HG02870 (cell line): ENCODE results near the gene FOXN1.
"Not testable (repeated sequence)": the region's sequence is repeated elsewhere in the genome, so short reads cannot be mapped to it uniquely, and the experiment has no call there.

ENCODE experiments used
- ATAC-seq: cut with Tn5 transposase; IDR thresholded peaks from one replicate; pipeline ENCODE4 v1.9.1; 2021; ENCODE audit warnings: mild to moderate bottlenecking, moderate library complexity; ENCODE audit not compliant: unreplicated experiment

FOXN1 gene

GRCh38 chr17:28572259-28573039 lies 66.3 kb downstream of the FOXN1 start:
- no peak for ATAC-seq

- no peak for ATAC-seq
These were observed 66.9 kb downstream of the FOXN1 start for GRCh38 chr17:28573040-28573380.

GRCh38 chr17:28573521-28573920 lies 67.4 kb downstream of the FOXN1 start:
- ATAC-seq, result no peak

GRCh38 chr17:28573966-28574480 lies 67.9 kb downstream of the FOXN1 start:
- no peak for ATAC-seq

GRCh38 chr17:28574526-28574925 lies 68.4 kb downstream of the FOXN1 start:
- no peak for ATAC-seq

GRCh38 chr17:28575126-28575795 lies 69.1 kb downstream of the FOXN1 start:
- ATAC-seq, result no peak

GRCh38 chr17:28576016-28576415 lies 69.9 kb downstream of the FOXN1 start:
- not testable (repeated sequence) for ATAC-seq

- ATAC-seq, result peak; percentile 78
These were observed 70.8 kb downstream of the FOXN1 start, which contains the start of gene ALDOC for GRCh38 chr17:28576758-28577465. ALDOC (minus strand) TSS chr17:28576895; CDS start chr17:28575532, 1,363 bp downstream.

GRCh38 chr17:28577466-28577824 lies 71.3 kb downstream of the FOXN1 start:
- no peak for ATAC-seq

GRCh38 chr17:28578246-28579195 lies 72.4 kb downstream of the FOXN1 start:
- ATAC-seq, result no peak

GRCh38 chr17:28579526-28579925 lies 73.4 kb downstream of the FOXN1 start:
- ATAC-seq, result no peak

GRCh38 chr17:28580959-28581358 lies 74.8 kb downstream of the FOXN1 start:
- no peak for ATAC-seq

- ATAC-seq, result no peak
These were observed 76.4 kb downstream of the FOXN1 start for GRCh38 chr17:28582513-28582912.

- ATAC-seq, result no peak
These were observed 78.3 kb downstream of the FOXN1 start for GRCh38 chr17:28584434-28584833.

- no peak for ATAC-seq
These were observed 79.7 kb downstream of the FOXN1 start for GRCh38 chr17:28585851-28586250.
